MCF 10A (cell line): ENCODE data around the gene CCT6B. TPM values are rescaled to one million over a fixed set of nuclear protein-coding genes. Genes with fewer than 3 reads are reported as not detected.

ENCODE experiments used
- BruUV-seq: library from RNA; stranded (reverse); fragments of 400-500 nt; replicated peaks from 2 replicates; lab custom pipeline; 2021; lab: Mats Ljungman, UMichigan
- CTCF ChIA-PET: fragments of 300-600 bp; sonication (Branson Sonifier 250); formaldehyde crosslinking; extraction: SDS; loops from one replicate; lab custom pipeline; 2021; ENCODE audit warnings: antibody characterized with exemption, inconsistent platforms; lab: Yijun Ruan, JAX
- POLR2A ChIA-PET: fragments of 300-600, 350-650 bp; sonication (Branson Sonifier 250); formaldehyde crosslinking; extraction: SDS; loops from one replicate; lab custom pipeline; 2020; ENCODE audit warnings: antibody characterized with exemption, inconsistent platforms; lab: Yijun Ruan, JAX
- DNase-seq: peaks from one replicate; pipeline ENCODE4 v3.0.0-alpha.2; 2018; ENCODE audit not compliant: unreplicated experiment
- H3K27ac Mint-ChIP-seq: one replicate; pipeline ENCODE4 v1.8.0; 2022; ENCODE audit warnings: mild to moderate bottlenecking, low read depth, mixed read lengths; ENCODE audit not compliant: unreplicated experiment
- H3K27me3 Mint-ChIP-seq: one replicate; pipeline ENCODE4 v1.8.0; 2022; ENCODE audit warnings: mixed read lengths; ENCODE audit not compliant: insufficient read depth, unreplicated experiment
- H3K36me3 Mint-ChIP-seq: one replicate; pipeline ENCODE4 v1.8.0; 2022; ENCODE audit warnings: mild to moderate bottlenecking, moderate library complexity, mixed read lengths; ENCODE audit not compliant: insufficient read depth, unreplicated experiment
- H3K4me1 Mint-ChIP-seq: one replicate; pipeline ENCODE4 v1.8.0; 2022; ENCODE audit warnings: mixed read lengths; ENCODE audit not compliant: insufficient read depth, unreplicated experiment
- H3K4me3 Mint-ChIP-seq: one replicate; pipeline ENCODE4 v1.8.0; 2022; ENCODE audit warnings: mild to moderate bottlenecking, moderate library complexity, mixed read lengths; ENCODE audit not compliant: unreplicated experiment
- H3K9me3 Mint-ChIP-seq: one replicate; pipeline ENCODE4 v1.8.0; 2022; ENCODE audit warnings: mixed read lengths; ENCODE audit not compliant: unreplicated experiment
- CTCF ChIP-seq: fragments of 200-600 bp; IDR thresholded peaks from one replicate; pipeline ENCODE4 v1.8.0; 2022; ENCODE audit warnings: antibody characterized with exemption, mild to moderate bottlenecking; ENCODE audit not compliant: unreplicated experiment
- intact Hi-C: fragments of 100-400 bp; cut with micrococcal nuclease; formaldehyde crosslinking; loops from 2 replicates; pipeline ENCODE4 v1.14.1; 2022
- total RNA-seq: library from RNA; stranded (reverse); gene quantifications from 2 replicates; pipeline ENCODE4 v1.2.3, GENCODE V29; 2022

CCT6B gene
- total RNA-seq, 1 experiment from 2014 or later, result 5.7 TPM

DNA sequence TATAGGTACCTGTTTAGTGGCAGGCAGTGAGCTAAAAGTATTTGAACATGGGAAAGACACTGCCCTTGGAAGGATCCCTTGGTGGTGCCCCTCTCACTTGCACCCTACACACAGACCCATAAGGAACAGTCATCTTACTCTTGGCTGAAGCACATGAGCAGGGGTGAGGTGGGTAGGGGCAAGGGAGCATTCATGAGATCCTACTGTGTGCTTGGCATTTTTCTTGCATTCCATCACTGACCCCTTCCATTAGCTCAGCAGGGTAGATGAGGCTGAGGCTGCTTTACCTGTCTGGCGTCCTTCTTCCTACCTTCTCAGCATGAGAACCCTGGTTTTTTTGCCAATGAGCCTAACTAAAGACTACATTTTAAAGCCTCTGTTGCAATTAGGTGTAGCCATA is 48.3 kb downstream of the CCT6B start:
- Mint-ChIP-seq H3K4me3 (no peak overlapping the region), H3K9me3 (peaks cover 10% of the 10 kb centered on the region), H3K36me3 (peaks cover 5% of the 10 kb centered on the region), H3K4me1 (no peaks in the 10 kb centered on the region), H3K27ac (no peak overlapping the region), H3K27me3 (no peaks in the 10 kb centered on the region)
- CTCF ChIA-PET, result no interaction called here
- BruUV-seq, result no TSS peak
- intact Hi-C loops, result no loop called here
- TF ChIP-seq CTCF, result no peak
- POLR2A ChIA-PET, result no interaction called here
- no peak for DNase-seq

DNA sequence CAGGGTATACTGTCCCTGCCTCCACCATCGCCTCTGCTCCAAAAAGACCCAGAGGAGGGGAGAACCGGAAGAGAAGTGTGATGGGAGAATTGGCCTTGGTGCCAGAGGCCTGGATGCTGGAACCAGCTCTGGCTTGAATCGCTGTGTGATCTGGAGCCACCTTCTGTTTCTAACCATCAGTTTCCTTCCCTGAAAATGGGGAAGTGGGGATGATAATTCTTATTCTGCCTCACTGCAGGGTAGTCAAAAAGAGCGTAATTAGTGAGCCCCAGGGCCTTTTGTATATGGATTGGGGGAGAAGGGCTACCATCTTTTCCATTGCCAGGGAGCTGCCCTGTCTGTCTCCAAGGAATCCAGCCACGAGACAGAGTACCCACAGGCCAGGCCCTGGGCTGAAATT is 52.2 kb downstream of the CCT6B start:
- CTCF ChIA-PET, result no interaction called here
- POLR2A ChIA-PET, result no interaction called here
- H3K4me1 Mint-ChIP-seq, result no peaks in the 10 kb centered on the region
- no peak for DNase-seq
- no peak overlapping the region for H3K27ac Mint-ChIP-seq
- H3K4me3 Mint-ChIP-seq, result no peak overlapping the region
- H3K27me3 Mint-ChIP-seq, result no peaks in the 10 kb centered on the region
- BruUV-seq, result no TSS peak
- H3K36me3 Mint-ChIP-seq, result no peaks in the 10 kb centered on the region
- no peak for TF ChIP-seq CTCF
- peaks cover 10% of the 10 kb centered on the region for H3K9me3 Mint-ChIP-seq
- intact Hi-C loops, result no loop called here

DNA sequence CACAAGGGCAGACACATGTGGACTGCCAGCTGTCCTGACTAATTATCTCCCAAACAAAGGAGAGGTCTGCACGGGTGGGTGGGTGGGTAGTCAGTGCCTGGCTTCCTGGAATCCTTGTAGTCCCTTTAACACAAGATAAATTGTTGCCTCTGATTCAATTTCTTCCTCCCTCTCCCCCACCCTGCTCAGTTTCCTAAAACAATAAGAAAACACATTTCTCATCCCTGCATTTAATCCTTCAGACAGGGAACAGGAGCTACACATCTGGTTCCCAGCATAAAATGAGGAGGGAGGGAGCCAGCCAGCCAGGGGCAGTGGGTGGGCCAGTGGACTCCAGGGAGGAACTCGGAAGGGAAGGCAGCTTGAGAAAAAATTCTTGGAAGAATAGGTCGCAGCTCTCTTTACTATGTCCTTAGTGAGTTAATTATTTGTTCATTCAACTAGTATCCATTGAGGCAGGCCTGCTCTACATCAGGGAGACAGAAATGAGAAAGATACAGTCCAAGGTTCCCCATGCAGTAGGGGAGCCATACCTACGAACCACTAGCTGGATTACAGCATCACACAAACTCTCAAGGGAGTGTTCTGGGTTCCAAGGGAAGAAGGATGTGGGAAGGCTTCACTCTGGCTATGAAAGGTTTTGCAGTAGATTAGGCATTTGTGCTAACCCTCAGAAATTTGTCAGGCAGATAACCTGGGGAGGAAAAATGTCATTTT is 58.3 kb downstream of the CCT6B start:
- Mint-ChIP-seq H3K27me3 (no peaks in the 10 kb centered on the region), H3K4me1 (no peaks in the 10 kb centered on the region), H3K4me3 (no peak overlapping the region), H3K27ac (no peak overlapping the region), H3K9me3 (no peaks in the 10 kb centered on the region), H3K36me3 (no peaks in the 10 kb centered on the region)
- ChIA-PET POLR2A (interaction anchor here (0.6 kb wide), 1 partner anchor 57 kb away, joined by 3 read pairs; no protein-coding TSS in a partner anchor), CTCF (interaction anchor here (0.7 kb wide), 1 partner anchor 248 kb away, joined by 3 read pairs; no protein-coding TSS in a partner anchor)
- intact Hi-C loops, result no loop called here
- no TSS peak for BruUV-seq
- TF ChIP-seq CTCF, result no peak
- no peak for DNase-seq

GRCh38 chr17:34899643-34900291 is 61.5 kb downstream of the CCT6B start:
- H3K36me3 Mint-ChIP-seq, result no peaks in the 10 kb centered on the region
- no peaks in the 10 kb centered on the region for H3K27me3 Mint-ChIP-seq
- no peaks in the 10 kb centered on the region for H3K9me3 Mint-ChIP-seq
- H3K4me3 Mint-ChIP-seq, result no peak overlapping the region
- H3K27ac Mint-ChIP-seq, result no peak overlapping the region
- TF ChIP-seq CTCF, result no peak
- DNase-seq, result no peak
- POLR2A ChIA-PET, result no interaction called here
- BruUV-seq, result no TSS peak
- CTCF ChIA-PET, result no interaction called here
- H3K4me1 Mint-ChIP-seq, result no peaks in the 10 kb centered on the region
- intact Hi-C loops, result no loop called here
